Measurements from ENCODE around the gene SHKBP1.
"Not testable (repeated sequence)": the region's sequence is repeated elsewhere in the genome, so short reads cannot be mapped to it uniquely, and the experiment has no call there.

Gene SHKBP1, protein sequence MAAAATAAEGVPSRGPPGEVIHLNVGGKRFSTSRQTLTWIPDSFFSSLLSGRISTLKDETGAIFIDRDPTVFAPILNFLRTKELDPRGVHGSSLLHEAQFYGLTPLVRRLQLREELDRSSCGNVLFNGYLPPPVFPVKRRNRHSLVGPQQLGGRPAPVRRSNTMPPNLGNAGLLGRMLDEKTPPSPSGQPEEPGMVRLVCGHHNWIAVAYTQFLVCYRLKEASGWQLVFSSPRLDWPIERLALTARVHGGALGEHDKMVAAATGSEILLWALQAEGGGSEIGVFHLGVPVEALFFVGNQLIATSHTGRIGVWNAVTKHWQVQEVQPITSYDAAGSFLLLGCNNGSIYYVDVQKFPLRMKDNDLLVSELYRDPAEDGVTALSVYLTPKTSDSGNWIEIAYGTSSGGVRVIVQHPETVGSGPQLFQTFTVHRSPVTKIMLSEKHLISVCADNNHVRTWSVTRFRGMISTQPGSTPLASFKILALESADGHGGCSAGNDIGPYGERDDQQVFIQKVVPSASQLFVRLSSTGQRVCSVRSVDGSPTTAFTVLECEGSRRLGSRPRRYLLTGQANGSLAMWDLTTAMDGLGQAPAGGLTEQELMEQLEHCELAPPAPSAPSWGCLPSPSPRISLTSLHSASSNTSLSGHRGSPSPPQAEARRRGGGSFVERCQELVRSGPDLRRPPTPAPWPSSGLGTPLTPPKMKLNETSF

DNA sequence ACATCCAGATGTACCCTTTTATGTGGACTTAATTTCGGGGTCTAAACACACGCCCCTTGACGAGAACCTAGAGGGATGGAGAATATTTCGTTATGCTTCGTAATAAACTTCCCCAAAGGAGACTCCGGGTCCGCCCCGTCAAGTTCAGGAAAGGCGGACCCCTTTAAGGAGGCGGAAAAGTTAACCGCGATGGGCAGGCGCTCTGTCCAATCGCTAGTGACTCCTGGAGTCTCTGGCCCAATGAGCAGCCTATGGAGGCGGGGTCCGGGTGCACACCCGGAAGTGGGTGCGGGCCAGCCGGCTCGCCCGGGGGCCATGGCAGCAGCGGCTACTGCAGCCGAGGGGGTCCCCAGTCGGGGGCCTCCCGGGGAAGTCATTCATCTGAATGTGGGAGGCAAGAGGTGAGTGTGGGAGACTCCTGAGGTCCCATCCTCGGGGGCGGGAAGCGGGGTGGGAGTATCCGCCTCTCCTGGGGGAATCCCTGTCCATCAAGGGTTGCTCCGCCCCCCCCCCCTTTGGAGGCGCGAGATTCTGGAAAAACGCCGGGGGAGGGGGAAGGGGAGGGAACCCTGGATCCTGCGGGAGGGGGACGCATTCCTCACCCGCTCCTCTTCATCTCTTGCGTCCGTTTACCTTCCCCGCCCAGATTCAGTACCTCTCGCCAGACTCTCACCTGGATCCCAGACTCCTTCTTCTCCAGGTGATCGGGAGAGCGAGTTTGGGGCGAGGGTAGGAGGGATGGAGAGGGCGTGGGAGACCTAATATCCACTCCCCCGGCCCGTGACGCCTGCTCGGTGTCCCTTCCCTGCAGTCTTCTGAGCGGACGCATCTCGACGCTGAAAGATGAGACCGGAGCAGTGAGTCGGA, at the start of gene SHKBP1:
TSS of gene SHKBP1 (plus strand) at position 289 of the 867 bp plus-strand sequence. CDS start at position 316, 27 bp downstream.
- DNase-seq: peak; percentile 96

DNA sequence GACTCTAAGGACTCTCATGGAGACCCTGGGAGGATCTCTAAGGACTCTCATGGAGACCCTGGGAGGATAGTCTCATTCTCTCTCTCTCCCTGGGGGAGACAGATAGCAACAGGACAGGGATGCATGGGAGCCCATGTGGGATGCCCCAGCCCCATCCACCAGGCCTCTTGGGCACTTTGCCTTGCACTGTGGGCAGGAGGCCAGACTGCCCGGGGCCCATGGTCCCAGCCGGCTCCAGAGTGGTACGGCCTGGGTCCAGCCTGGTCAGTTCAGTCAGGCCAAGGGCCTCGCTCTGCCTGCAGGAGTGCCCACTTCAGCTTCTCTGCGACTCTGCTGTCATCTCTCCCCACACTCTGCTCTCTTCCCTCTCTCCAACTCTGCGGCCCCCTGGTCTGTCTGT, 48.6 kb upstream of the SHKBP1 start:
- DNase-seq: no peak

DNA sequence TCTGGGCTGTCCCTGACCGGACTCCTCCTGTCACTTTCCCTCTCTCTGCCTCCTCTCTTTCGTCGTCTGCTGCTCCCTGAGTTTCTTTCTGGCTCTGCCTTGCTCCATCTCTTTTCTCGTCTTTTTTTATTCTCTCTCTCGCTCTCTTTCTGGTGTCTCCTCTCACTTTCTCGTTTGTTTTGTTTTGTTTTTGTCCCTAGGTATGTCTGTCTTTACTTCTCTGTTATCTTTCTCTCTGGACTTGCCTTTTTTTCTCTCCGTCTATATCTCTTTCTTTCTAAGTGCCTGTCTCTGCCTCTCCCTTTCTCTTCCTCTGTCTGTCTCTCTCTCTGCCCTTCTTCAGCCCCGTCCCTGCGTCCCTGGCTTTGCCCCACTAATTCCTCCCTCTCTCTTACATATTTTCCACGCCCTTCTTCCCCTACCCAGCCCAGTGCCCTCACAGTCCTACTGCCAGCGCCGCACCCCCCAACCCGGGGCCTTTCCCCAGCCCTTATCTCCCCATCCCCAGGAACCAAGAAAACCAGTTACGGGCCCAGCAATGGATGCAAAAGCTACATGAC, 48.1 kb upstream of the SHKBP1 start:
- DNase-seq: no peak

DNA sequence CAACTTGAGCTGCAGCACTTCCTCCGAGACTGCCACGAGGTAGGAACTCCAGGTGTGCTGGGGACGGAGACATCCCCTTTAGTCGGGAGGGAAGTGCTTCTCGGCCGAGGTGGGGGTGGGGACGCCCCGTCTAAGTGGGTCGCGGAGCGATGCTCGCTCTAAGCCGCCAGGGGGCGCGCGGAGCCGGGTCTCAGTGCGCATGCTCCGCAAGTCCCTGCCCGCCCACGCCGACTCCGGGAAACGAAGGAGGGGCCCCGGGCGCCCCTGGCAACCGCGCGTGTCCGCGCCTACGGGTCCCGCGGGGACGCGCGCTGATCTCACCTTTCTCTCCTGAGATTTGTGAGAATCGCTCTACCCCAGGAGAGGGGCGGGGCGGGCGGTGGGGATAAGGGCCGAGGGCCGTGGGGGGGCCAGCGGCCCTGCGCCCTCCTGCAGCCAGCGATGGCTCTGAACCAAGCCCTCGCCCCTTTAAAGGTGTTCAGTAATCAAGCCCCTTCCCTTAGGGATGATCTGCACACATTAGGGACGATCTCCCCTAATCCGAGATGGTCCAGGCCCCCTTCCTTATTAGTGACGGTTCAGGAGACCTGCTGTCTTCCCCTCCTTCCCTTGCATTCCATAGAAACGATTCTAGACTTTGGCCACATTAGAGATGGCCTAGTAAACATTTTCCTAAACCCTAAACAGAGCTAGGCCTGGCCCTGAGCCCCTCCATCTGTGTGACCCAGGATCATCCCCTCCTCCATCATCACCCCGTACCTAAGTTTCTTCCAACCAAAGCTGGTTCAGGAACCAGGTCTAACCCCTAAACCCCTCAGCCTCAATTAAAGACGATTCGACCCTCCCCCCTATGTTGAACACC, 47.3 kb upstream of the SHKBP1 start:
- peak; percentile 88 for DNase-seq

DNA sequence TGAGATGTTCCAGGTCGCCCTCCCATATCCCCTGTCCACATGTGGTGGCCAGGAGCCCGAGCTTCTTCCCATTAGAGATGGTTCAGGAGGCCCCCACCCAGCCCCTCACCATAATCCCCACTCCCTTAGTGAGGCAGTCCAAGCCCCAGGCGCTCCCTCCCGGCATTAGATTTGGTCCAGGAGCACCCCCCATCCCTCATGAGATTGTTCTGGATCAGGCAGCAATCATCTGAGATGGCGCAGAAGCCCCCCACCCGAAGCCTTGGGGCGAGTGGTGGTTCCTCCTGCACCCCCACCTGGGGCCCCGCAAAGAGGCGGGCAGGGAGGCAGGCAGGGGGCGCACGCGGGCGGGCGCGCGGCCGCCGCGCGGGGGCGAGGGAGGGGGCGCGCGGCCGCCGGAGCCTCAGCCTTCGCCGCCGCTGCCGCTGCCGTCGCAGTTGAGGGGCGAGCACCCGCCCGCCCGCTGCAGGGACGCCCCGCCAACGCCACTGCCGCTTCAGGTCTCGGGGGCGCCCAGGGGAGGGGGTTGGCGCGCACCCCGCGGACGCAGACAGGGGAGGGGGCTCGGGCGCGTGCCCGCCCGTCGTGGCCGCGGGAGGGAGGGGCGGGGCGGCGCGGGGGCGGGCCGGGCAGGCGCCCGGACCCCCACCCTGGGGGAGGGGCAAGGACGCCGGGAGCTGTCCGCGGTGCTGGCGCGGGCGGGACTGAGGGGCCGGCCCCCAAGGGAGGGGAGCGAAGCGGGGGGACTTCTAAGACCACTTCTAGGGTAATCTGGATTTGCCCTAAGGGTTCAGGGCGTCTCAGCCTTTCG, 46.4 kb upstream of the SHKBP1 start:
- peak; percentile 52 for DNase-seq

DNA sequence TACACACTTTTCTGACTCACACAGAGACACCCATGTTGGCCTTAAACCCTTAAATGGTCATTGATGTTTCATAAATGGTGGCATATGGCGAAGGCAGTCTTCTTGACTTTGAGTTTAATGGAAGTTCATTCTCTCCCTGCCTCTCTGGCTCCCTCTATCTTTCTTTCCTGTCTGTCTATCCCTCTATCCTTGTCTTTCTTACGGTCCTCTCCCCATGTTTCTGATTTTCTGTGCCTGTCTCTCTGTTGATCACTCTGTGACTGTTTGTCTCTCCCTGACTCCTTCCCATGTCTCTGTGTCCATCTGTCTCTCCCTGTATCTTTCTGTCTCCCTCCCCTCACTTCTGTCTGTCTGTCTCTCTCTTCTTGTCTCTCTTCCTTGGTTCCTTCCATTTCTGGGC, 43.2 kb upstream of the SHKBP1 start:
- no peak for DNase-seq

DNA sequence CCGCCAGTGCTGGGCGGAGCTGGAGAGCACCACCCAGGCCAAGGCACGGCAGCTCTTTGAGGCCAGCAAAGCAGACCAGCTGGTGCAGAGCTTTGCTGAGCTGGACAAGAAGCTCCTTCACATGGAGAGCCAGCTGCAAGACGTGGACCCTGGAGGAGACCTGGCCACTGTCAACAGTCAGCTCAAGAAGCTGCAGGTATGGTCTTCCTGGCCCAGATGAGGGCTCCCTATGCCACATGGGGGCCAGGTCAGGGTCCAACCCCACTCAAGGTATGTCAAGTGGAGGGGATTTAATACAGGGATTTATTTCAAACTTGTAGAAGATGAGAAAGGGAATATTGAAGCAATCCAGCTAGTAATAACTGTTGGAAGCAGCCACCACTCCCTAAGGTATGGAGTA, 42.5 kb upstream of the SHKBP1 start:
- no peak for DNase-seq

DNA sequence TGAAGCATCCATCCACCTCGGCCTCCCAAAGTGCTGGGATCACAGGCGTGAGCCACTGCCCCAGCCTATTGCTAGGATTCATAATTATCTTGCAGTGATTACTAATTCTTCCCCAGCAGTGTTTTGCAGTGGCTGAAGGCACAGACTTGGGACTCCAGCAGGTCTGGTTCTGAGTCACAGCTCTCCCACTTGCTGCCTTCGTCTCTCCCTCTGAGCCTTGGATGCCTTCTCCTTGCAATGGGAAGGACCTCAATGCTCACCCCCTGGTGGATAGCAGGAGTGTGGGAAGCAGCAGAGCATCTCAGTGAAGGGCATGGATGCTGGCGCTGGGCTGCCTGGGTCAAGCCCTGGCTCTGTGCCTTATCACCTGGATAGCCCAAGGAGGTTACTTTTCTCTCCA, 37.6 kb upstream of the SHKBP1 start:
- DNase-seq: no peak

DNA sequence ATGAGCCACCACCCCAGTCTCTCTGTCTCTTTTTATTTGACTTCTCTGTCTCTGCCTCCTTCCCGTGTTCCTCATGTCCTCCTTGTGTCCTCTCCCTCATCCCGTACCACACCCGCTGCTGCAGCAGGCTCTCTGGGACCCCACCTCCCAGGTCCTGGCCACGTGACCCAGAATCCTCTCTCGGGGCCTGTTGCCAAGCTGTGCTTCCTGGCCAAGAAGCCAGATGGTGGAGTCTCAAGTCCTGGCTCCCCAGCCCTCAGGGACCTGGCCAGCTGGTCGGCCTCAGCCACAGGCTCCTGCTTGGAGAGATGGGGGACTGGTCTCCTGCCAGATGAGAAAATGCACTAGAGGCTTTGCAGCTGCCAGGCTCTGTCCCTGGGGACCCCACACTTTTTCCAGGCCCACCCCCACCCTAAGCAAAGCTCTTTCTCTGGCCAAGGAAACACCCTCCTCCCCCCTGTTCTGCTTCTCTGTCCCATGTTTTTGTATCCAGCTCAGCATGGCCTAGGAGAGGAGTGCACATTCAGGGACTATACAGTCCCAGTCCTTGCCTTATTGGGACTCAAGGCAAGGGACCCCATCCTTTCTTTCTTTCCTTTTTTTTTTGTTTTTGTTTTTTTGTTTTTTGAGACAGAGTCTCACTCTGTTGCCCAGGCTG, 34.3 kb upstream of the SHKBP1 start:
- DNase-seq: no peak

DNA sequence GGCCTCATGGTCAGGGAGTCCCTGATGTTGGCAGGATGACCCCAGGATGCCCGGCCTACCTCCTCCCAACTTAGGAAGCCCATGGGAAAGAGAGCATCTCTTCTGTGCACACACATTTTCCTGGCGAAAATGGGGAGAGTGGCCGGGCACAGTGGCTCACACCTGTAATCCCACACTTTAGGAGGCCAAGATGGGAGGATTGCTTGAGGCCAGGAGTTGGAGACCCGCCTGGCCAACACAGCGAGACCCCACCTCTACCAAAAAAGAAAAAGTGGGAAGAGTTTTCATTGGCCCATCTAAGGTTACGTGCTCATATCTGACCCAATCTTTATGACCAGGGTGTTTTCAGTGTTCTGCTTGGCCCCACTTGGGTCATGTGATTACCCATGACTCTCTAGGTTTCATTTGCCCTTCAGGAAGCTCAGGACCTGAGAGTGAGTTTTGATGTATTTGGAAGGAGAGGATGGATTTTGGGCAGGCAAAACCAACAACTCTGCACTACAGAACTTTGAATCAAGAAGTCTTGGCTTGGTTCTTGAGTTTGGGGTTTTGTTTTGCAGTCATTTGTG, 33.6 kb upstream of the SHKBP1 start:
- no peak for DNase-seq

DNA sequence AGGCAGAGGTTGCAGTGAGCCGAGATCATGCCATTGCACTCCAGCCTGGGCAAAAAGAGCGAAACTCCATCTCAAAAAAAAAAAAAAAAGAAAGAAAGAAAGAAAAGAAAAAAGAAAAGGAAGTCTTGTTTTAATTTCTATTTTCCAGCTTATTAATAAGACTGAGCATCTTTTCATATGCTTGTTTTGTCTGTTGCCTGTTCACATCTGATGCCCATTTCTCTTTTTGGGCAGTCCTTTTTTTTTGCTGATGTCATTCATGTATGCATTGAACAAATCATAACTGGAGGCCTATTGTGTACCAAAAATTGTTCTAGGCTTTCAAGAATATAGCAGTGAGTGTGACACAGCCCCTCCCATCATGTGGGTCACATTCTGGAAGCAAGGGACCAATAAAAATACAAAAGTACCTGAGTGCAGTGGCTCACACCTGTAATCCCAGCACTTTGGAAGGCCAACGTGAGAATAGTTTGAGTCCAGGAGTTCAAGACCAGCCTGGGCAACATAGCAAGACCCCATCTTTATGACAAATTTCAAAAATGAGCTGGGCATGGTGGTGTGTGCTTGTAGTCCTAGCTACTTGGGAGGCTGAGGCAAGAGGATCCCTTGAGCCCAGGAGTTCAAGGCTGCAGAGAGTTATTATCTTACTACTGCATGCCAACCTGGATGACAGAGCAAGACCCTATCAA, 30.4 kb upstream of the SHKBP1 start:
- DNase-seq: not testable (repeated sequence)

DNA sequence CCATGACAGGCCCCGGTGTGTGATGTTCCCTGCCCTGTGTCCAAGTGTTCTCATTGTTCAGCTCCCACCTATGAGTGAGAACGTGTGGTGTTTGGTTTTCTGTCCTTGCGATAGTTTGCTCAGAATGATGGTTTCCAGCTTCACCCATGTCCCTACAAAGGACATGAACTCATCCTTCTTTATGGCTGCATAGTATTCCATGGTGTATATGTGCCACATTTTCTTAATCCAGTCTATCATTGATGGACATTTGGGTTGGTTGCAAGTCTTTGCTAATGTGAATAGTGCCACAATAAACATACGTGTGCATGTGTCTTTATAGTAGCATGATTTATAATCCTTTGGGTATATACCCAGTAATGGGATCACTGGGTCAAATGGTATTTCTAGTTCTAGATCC, 29.5 kb upstream of the SHKBP1 start:
- not testable (repeated sequence) for DNase-seq

DNA sequence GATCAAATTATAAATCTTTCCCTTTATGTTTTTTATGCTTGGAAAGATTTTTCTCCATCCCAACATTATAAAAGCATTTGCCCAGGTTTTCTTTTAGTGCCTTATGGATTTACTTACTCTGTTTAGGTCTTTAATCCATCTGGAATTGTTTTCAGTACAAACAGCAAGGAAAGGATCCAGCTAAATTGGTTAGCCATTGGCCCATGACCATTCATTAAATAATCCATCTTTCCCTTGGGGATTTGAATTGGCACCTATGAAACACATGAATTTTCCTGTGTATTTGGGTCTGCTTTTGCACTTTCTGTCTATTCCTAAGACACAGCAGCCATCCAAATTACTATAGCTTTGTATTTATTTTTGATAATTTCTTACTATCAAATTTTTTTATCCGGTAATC, 28.8 kb upstream of the SHKBP1 start:
- no peak for DNase-seq

DNA sequence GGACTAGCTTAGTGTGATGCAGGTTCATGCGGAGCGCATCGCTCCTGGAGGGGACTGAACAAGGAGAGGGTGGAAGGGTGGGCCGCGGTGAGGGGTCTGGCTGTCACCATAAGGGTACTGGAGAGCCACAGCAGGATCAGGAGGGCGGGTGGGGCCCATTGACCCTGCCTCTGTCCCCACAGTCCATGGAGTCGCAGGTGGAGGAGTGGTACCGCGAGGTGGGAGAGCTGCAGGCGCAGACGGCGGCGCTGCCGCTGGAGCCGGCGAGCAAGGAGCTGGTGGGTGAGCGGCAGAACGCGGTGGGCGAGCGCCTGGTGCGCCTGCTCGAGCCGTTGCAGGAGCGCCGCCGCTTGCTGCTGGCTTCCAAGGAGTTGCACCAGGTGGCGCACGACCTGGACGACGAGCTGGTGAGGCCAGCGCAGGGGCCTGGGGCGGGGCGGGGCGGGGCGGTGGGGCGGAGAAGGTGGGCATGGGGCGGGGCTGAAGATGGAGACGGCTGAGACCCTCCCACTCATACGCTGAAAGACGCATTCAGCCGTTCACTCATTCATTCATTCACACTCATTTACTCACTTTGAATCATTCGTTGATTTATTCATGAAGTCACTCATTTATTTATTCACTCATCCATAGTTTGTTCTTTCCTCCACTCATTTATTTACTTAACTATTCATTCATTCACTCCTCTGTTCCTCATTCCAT, 27.5 kb upstream of the SHKBP1 start:
- peak; percentile 59 for DNase-seq

DNA sequence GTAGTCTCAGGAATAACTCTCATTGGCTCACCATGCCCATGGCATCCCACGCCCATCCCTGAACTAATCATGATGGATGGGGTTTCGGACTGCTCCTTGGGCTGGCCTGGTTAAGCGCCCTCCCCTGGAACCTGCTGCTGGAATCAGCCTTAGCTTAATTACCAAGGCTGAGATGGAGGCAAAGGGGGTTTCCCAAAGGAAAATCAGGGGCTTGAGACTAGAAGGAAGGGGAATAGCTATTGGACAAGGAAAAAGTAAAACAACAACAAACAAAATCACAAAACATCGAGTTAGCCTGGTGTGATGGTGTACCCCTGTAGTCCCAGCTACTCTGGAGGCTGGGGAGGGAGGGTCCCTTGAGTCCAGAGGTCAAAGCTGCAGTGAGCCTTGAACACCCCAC, 25.7 kb upstream of the SHKBP1 start:
- no peak for DNase-seq

DNA sequence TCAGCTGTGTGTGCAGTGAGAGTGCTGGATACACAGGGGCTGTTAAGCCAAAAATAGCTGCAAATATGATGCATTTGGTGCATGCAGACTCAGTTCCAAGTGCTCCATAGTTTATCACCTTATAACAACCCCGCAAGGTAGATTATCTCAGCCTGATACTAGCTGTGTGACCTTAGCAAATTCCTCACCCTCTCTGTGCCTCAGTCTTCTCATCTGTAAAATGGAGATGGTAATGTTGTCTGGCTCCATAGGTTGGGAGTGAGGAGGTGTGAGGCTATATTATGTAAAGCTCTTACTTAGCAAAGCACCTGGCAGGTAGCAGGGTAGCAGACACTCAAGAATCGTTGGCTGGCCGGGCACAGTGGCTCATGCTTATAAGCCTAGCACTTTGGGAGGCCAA, 23.8 kb upstream of the SHKBP1 start:
- DNase-seq: no peak

DNA sequence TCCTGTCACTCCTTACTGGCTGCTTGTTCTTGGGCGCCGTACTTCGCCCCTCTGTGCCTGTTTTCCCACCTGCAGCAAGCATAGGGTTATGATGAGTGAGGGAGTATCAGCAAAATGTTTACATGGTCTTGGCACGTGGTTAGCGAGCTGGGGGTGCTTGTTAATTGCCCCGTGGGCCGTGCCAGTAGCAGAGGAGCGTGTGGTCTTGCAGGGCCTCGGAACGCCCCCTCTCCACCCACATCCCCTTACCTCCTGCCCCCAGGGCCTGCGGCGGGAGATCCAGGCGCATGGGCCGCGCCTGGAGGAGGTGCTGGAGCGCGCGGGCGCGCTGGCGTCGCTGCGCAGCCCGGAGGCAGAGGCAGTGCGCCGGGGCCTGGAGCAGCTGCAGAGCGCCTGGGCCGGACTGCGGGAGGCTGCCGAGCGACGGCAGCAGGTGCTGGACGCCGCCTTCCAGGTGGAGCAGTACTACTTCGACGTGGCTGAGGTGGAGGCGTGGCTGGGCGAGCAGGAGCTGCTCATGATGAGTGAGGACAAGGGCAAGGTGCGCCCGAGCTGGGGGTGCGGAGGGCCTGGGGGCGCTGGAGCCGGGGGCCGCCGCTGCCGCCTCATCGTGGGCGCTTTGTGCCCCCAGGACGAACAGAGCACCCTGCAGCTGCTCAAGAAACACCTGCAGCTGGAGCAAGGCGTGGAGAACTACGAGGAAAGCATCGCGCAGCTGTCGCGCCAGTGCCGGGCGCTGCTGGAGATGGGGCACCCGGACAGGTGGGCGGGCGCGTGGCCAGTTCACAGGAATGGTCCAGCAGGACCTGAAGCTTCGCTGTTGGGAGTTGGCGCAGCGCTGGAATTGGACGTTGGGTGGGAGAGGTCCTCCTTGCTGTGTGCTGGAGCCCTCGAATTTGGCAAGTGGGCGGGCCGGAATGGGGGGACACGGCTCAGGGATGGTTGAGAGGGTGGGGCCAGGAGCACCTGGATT, 22.5 kb upstream of the SHKBP1 start:
- DNase-seq: no peak
